Spleen (tissue), 7 donors: ENCODE measurements around the gene CEP131.

Source experiments
- POLR2AphosphoS5 ChIP-seq, 3 donors: sonication (generic); formaldehyde crosslinking; IDR thresholded peaks; one replicate each; pipeline ENCODE4 v1.5.1; 2017; ENCODE audit warnings: antibody characterized with exemption in 3 of 3
- TF ChIP-seq, protein P1 (sequence below), 11 experiments: fragments of 200-600 bp in 7 of 11; fragments of 450-650 bp in 4 of 11; sonication (generic) in 4 of 11; IDR thresholded peaks in 8 of 11; conservative IDR thresholded peaks in 3 of 11; 1 replicate in 7 of 11; 2 replicates in 4 of 11; pipeline versions ENCODE4 v1.4.0 to v1.8.0; 2016 to 2021; ENCODE audit warnings: antibody characterized with exemption in 11 of 11, inconsistent platforms in 4 of 11, mild to moderate bottlenecking in 1 of 11
- donor health status: DM: no; HTN: no; CAD: no; lungs with moderate emphysema.
- donor health status: DM: no; HTN: no; CAD: no.
- donor health status: DM: no; HTN: no; CAD: no.

DNA sequence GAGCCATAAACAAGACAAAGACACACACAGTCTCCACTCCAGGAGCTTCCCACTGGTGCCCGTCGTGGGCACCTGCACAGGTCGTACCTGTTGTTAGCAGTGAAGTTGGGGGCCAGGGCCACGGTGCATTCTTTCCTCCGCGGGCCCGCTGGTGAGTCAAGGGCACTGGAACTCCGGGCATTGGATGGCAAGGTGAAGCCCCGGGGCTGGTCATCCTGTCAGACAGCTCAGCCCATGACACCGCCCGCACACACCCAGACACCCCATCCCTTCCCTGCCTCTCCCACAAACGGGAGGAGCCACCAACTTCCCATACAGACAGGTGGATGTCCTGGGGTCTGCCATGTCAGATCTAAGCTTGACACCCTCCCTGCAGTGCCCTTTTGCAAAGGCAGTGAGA is 16.1 kb downstream of the CEP131 start:
- TF ChIP-seq, protein P1, sequence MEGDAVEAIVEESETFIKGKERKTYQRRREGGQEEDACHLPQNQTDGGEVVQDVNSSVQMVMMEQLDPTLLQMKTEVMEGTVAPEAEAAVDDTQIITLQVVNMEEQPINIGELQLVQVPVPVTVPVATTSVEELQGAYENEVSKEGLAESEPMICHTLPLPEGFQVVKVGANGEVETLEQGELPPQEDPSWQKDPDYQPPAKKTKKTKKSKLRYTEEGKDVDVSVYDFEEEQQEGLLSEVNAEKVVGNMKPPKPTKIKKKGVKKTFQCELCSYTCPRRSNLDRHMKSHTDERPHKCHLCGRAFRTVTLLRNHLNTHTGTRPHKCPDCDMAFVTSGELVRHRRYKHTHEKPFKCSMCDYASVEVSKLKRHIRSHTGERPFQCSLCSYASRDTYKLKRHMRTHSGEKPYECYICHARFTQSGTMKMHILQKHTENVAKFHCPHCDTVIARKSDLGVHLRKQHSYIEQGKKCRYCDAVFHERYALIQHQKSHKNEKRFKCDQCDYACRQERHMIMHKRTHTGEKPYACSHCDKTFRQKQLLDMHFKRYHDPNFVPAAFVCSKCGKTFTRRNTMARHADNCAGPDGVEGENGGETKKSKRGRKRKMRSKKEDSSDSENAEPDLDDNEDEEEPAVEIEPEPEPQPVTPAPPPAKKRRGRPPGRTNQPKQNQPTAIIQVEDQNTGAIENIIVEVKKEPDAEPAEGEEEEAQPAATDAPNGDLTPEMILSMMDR (IDR thresholded peaks at IDR 0.05 in 8 of 11, conservative IDR thresholded peaks at IDR 0.05 in 3 of 11): no peak
- no peak for TF ChIP-seq POLR2AphosphoS5 (IDR thresholded peaks at IDR 0.05)
